ENCODE results near the gene KCNQ1. TPM values are rescaled to one million over a fixed set of nuclear protein-coding genes. Genes with fewer than 3 reads are reported as not detected.

Gene KCNQ1
- total RNA-seq, 2 donors from 2014 or later: 51.4 to 55.8 TPM

- H3K4me1 ChIP-seq: peaks cover 4% of the 10 kb centered on the region
- TF ChIP-seq CTCF (IDR thresholded peaks at IDR 0.05): no peak
- H3K9me3 ChIP-seq: no peaks in the 10 kb centered on the region
- no peak overlapping the region for H3K27ac ChIP-seq
- H3K27me3 ChIP-seq: no peaks in the 10 kb centered on the region
- no peak overlapping the region for H3K9ac ChIP-seq (ENCODE audit: low read depth in 2 of 2, low read length in 2 of 2)
- no peak overlapping the region for H3K4me3 ChIP-seq
- DNase-seq: no peak
- intact Hi-C loops (cut with DNase I): no loop called here
- no peaks in the 10 kb centered on the region for H3K36me3 ChIP-seq
Measured at GRCh38 chr11:2814751-2815150, 369.9 kb downstream of the KCNQ1 start.

DNA sequence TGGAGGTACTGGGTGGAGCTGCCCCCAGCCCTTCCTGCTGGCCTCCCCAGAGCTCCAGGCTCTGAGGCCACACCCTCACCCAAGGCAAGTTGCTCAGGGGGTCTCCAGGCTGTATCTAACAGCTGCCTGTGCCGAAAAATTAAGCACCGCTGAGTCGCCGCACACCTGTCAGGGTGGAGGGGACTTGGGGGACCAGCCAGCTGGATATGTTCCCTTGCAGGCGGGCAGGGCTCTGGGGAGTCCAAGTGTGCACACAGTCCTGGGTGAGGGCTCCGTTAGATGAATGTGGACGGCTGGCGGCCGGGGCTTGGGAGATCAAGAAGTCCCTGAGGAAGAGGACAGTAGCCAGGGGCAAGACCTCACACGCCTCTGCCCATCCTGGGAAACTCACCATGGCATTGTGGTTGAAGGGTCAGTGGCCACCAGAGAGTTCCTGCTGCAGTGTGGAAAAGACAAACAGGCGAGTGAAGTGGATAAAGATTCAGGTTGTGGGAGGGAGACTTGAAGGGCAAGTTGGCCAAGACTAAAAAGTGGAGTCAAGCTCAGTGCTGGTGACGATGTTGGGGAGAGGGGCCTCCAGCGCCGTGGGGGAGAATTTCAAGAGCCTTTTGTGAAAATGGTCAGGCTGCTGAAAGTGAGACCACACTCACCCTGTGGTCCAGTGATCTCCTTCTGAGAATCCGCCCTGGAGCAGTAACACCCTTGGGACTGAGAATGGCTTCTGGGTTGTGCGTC, 371.1 kb downstream of the KCNQ1 start:
- no peak overlapping the region for H3K4me3 ChIP-seq
- no peak overlapping the region for H3K27ac ChIP-seq
- no peaks in the 10 kb centered on the region for H3K9me3 ChIP-seq
- intact Hi-C loops (cut with DNase I): no loop called here
- H3K27me3 ChIP-seq: no peaks in the 10 kb centered on the region
- no peaks in the 10 kb centered on the region for H3K36me3 ChIP-seq
- H3K9ac ChIP-seq (ENCODE audit: low read depth in 2 of 2, low read length in 2 of 2): no peak overlapping the region
- no peak for DNase-seq
- peaks cover 4% of the 10 kb centered on the region for H3K4me1 ChIP-seq
- no peak for TF ChIP-seq CTCF (IDR thresholded peaks at IDR 0.05)

- TF ChIP-seq CTCF (IDR thresholded peaks at IDR 0.05): no peak
- peaks cover 4% of the 10 kb centered on the region for H3K4me1 ChIP-seq
- no peak overlapping the region for H3K4me3 ChIP-seq
- no peaks in the 10 kb centered on the region for H3K36me3 ChIP-seq
- intact Hi-C loops (cut with DNase I): no loop called here
- H3K9me3 ChIP-seq: no peaks in the 10 kb centered on the region
- H3K27ac ChIP-seq: no peak overlapping the region
- no peak overlapping the region for H3K9ac ChIP-seq (ENCODE audit: low read depth in 2 of 2, low read length in 2 of 2)
- DNase-seq: no peak
- H3K27me3 ChIP-seq: no peaks in the 10 kb centered on the region
Measured at GRCh38 chr11:2816523-2816922, 371.7 kb downstream of the KCNQ1 start.

- no peak overlapping the region for H3K27ac ChIP-seq
- peaks cover 4% of the 10 kb centered on the region for H3K4me1 ChIP-seq
- H3K9me3 ChIP-seq: no peaks in the 10 kb centered on the region
- H3K4me3 ChIP-seq: no peak overlapping the region
- no peak for DNase-seq
- intact Hi-C loops (cut with DNase I): no loop called here
- no peaks in the 10 kb centered on the region for H3K36me3 ChIP-seq
- no peaks in the 10 kb centered on the region for H3K27me3 ChIP-seq
- no peak for TF ChIP-seq CTCF (IDR thresholded peaks at IDR 0.05)
- H3K9ac ChIP-seq (ENCODE audit: low read depth in 2 of 2, low read length in 2 of 2): no peak overlapping the region
Measured at GRCh38 chr11:2816941-2817421, 372.2 kb downstream of the KCNQ1 start.

DNA sequence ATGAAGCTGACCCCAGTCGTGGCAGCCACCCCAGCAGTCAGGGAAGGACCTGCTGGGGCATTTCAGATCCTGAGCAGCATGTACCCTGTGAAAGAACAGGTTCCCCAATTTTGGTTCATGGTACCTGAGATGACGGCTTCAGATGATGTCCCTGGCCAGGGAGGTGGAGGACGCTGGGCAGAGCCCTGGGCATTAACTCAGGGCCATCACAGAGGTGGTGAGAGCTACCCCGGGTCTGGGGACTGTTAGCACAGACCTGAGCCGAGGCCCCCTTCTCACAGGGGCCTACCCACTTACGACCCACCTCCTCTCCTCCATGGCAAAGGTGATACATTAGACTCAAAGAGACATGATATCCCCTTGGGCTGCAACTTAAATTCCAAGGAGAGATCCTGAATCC, 372.6 kb downstream of the KCNQ1 start:
- no peak overlapping the region for H3K27ac ChIP-seq
- H3K27me3 ChIP-seq: no peaks in the 10 kb centered on the region
- TF ChIP-seq CTCF (IDR thresholded peaks at IDR 0.05): no peak
- no peaks in the 10 kb centered on the region for H3K9me3 ChIP-seq
- no peak for DNase-seq
- peaks cover 4% of the 10 kb centered on the region for H3K4me1 ChIP-seq
- H3K9ac ChIP-seq (ENCODE audit: low read depth in 2 of 2, low read length in 2 of 2): no peak overlapping the region
- no peaks in the 10 kb centered on the region for H3K36me3 ChIP-seq
- H3K4me3 ChIP-seq: no peak overlapping the region
- intact Hi-C loops (cut with DNase I): no loop called here
